Smooth muscle cell (in vitro differentiated cells): ENCODE results near the gene SMAD6. TPM values are rescaled to one million over a fixed set of nuclear protein-coding genes. Genes with fewer than 3 reads are reported as not detected.

Experiments used
- DNase-seq: peaks from one replicate; lab custom pipeline; 2025; ENCODE audit not compliant: unreplicated experiment; lab: John Stamatoyannopoulos, UW
- H2AFZ ChIP-seq: fragments of 200-600 bp; sonication (generic); 2 replicates; pipeline ENCODE4 v1.6.0; 2016; ENCODE audit warnings: antibody characterized with exemption, low read depth, mild to moderate bottlenecking
- H3F3A ChIP-seq: fragments of 200-600 bp; sonication (generic); 2 replicates; pipeline ENCODE4 v1.6.0; 2017; ENCODE audit warnings: antibody characterized with exemption, low read depth
- H3K27ac ChIP-seq: fragments of 200-600 bp; sonication (generic); 2 replicates; pipeline ENCODE4 v1.5.1; 2016; ENCODE audit warnings: low read depth, mild to moderate bottlenecking
- H3K27me3 ChIP-seq: fragments of 200-600 bp; sonication (generic); 2 replicates; pipeline ENCODE4 v1.6.1; 2016; ENCODE audit warnings: low read depth, mild to moderate bottlenecking
- H3K36me3 ChIP-seq: fragments of 200-600 bp; sonication (generic); 2 replicates; pipeline ENCODE4 v1.5.1; 2016; ENCODE audit warnings: low read depth
- H3K4me1 ChIP-seq: fragments of 200-600 bp; sonication (generic); 2 replicates; pipeline ENCODE4 v1.5.1; 2016; ENCODE audit warnings: low read depth
- H3K4me2 ChIP-seq: fragments of 200-600 bp; sonication (generic); 2 replicates; pipeline ENCODE4 v1.6.0; 2016; ENCODE audit warnings: mild to moderate bottlenecking
- H3K4me3 ChIP-seq: fragments of 200-600 bp; sonication (generic); 2 replicates; pipeline ENCODE4 v1.5.1; 2016; ENCODE audit warnings: mild to moderate bottlenecking
- H3K79me2 ChIP-seq: fragments of 200-600 bp; sonication (generic); 2 replicates; pipeline ENCODE4 v1.6.0; 2016; ENCODE audit warnings: low read depth, mild to moderate bottlenecking
- H3K9ac ChIP-seq: fragments of 200-600 bp; sonication (generic); 2 replicates; pipeline ENCODE4 v1.6.0; 2016; ENCODE audit warnings: low read depth
- H3K9me3 ChIP-seq: fragments of 200-600 bp; sonication (generic); replicated peaks from 2 replicates; pipeline ENCODE4 v1.5.1; 2016; ENCODE audit warnings: low read depth
- H4K20me1 ChIP-seq: fragments of 200-600 bp; sonication (generic); 2 replicates; pipeline ENCODE4 v1.6.0; 2016; ENCODE audit warnings: low read depth
- WGBS: methylation state at CpG from one replicate; pipeline ENCODE4 v1.1.7; 2016; ENCODE audit warnings: low lambda C conversion rate; 5-methylcytosine and 5-hydroxymethylcytosine counted together
- polyA plus RNA-seq: library from polyadenylated mRNA; unstranded; fragments of >200 nt; fragmentation: Nextera tagmentation; extraction: Ambion mirVana; gene quantifications from 2 replicates; pipeline ENCODE4 v1.2.1, GENCODE V29; 2016
- total RNA-seq: library from RNA; depleted of rRNA; stranded (reverse); fragments of >200 nt; gene quantifications from 2 replicates; pipeline ENCODE4 v1.2.3, GENCODE V29; 2014
- TF ChIP-seq, protein P1 (sequence below): fragments of 200-600 bp; sonication (generic); IDR thresholded peaks from 2 replicates; pipeline ENCODE4 v1.5.1; 2017; ENCODE audit warnings: borderline replicate concordance, mild to moderate bottlenecking, antibody characterized with exemption; ENCODE audit not compliant: insufficient read depth, poor library complexity, severe bottlenecking

Gene SMAD6
- total and polyA plus RNA-seq, 2 experiments from 2014 or later, result 42.6 to 44.0 TPM

DNA sequence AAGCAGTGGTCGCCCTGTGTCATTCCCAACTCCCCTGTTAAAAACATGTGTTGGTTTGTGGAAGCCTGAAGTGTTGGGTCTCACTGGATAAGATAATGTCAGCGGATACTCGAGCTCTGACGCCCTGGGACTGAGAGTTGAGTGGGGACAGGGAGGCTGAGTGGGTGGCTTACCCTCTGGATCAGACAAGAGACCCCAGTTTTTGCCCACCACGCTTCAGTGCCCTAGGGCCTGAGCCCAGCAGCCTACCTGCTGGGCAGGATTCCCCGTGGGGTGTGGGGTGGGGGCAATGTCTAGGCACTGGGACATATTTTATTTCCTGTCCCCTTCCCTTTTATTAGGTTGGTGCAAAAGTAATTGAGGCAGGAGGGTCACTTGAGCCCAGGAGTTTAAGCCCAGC is 75.0 kb downstream of the SMAD6 start:
- Histone ChIP-seq H3K4me1 (peaks cover 50% of the 10 kb centered on the region), H3K27ac (peak overlapping the region; percentile 75), H3K79me2 (peaks cover 91% of the 10 kb centered on the region)

DNA sequence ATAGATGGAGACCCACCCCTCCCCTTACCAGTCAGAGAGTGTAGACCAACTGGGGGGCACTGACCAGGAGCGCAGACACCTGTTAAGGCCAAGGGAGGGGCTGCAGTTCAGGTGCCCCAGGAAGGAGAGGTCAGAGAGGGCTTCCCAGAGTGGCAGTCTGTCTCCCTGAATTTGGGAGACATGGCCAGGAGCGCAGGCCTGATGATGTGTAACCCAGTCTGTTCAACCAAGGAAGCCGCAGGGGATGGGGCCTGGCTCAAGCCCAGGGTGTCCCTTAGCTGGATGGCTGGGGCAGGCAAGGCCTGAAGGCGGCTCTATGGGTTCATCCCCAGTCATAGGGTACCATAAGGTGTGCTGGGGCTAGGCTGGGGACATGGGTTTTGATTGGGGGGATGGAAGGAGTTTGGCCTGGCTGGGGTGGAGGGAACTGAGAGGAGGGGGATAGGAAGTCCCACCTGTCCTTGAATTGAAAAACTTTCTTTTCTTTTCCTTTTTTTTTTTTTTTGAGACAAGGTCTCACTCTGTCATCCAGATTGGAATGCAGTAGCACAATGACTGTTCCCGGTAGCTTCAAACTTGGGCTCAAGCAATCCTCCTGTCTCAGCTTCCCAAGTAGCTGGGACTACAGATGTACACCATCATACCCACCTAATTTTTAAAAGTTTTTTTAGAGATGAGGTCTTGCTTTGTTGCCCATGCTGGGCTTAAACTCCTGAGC is 75.7 kb downstream of the SMAD6 start:
- Histone ChIP-seq H3K27ac (peak overlapping the region; percentile 75), H3K79me2 (peaks cover 91% of the 10 kb centered on the region), H3K36me3 (no peaks in the 10 kb centered on the region), H3K4me2 (no peak overlapping the region), H2AFZ (no peak overlapping the region), H3K27me3 (no peaks in the 10 kb centered on the region), H3F3A (peaks cover 24% of the 10 kb centered on the region), H3K9me3 (no peaks in the 10 kb centered on the region), H4K20me1 (peaks cover 94% of the 10 kb centered on the region), H3K9ac (no peak overlapping the region), H3K4me1 (peaks cover 43% of the 10 kb centered on the region), H3K4me3 (no peak overlapping the region)
- TF ChIP-seq, protein P1, sequence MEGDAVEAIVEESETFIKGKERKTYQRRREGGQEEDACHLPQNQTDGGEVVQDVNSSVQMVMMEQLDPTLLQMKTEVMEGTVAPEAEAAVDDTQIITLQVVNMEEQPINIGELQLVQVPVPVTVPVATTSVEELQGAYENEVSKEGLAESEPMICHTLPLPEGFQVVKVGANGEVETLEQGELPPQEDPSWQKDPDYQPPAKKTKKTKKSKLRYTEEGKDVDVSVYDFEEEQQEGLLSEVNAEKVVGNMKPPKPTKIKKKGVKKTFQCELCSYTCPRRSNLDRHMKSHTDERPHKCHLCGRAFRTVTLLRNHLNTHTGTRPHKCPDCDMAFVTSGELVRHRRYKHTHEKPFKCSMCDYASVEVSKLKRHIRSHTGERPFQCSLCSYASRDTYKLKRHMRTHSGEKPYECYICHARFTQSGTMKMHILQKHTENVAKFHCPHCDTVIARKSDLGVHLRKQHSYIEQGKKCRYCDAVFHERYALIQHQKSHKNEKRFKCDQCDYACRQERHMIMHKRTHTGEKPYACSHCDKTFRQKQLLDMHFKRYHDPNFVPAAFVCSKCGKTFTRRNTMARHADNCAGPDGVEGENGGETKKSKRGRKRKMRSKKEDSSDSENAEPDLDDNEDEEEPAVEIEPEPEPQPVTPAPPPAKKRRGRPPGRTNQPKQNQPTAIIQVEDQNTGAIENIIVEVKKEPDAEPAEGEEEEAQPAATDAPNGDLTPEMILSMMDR, result no peak
- WGBS, result 86% methylated on average over 5 of the region's 5 CpGs
- DNase-seq, result no peak

More for the DNA sequence above, 75.0 kb downstream of the SMAD6 start:
- H3K4me3 ChIP-seq, result no peak overlapping the region
- 72% methylated on average over 6 of the region's 6 CpGs for WGBS
- H3K36me3 ChIP-seq, result no peaks in the 10 kb centered on the region
- peaks cover 26% of the 10 kb centered on the region for H3F3A ChIP-seq
- H2AFZ ChIP-seq, result no peak overlapping the region
- peaks cover 94% of the 10 kb centered on the region for H4K20me1 ChIP-seq
- no peaks in the 10 kb centered on the region for H3K27me3 ChIP-seq
- no peak overlapping the region for H3K9ac ChIP-seq
- no peaks in the 10 kb centered on the region for H3K9me3 ChIP-seq
- H3K4me2 ChIP-seq, result no peak overlapping the region
- TF ChIP-seq, protein P1, result no peak
- DNase-seq, result no peak

DNA sequence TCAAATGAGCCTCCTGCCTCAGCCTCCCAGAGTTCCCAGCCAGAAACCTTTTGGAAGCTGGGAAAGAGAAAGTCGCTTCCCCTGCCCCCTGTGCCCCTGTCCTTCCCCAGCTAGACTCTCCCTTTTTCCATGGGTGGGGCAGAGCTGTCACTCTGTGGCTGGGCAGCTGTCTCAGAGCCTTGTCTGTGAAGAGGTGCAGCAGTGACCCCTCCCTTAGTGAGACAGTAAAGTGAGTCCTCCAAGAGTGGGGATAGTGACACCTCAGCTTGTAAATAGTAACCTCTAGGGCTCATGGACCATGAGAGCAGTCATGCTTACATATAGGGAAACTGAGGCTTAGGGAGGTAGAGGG is 76.3 kb downstream of the SMAD6 start:
- Histone ChIP-seq H3K36me3 (no peaks in the 10 kb centered on the region), H2AFZ (no peak overlapping the region), H4K20me1 (peaks cover 96% of the 10 kb centered on the region), H3K79me2 (peaks cover 86% of the 10 kb centered on the region), H3K9ac (no peak overlapping the region), H3K4me2 (no peak overlapping the region), H3K9me3 (no peaks in the 10 kb centered on the region), H3F3A (peaks cover 24% of the 10 kb centered on the region), H3K4me3 (no peak overlapping the region), H3K27ac (peak overlapping the region; percentile 75), H3K27me3 (no peaks in the 10 kb centered on the region), H3K4me1 (peaks cover 38% of the 10 kb centered on the region)
- 100% methylated on average over 1 of the region's 1 CpG for WGBS
- TF ChIP-seq, protein P1, result no peak
- DNase-seq, result no peak

DNA sequence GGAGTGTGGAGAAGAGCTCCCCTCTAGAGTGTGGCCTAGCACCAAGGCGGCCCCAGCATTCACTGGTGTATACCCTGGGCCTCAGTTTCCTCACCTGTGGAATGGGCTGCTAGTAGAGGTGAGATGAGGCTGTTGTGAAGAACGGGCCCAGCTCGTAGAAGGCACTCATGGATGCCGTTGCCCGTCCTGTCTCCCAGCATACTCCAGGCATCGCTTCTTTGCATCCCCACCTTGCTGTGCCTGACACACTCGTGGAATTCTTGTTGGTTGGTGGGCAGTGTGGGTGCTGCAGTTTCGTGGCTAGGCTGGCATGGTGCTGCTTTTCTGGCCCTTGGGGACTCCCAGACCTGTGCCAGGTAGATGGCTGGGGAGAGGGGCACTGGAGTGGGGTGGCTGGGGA is 76.7 kb downstream of the SMAD6 start:
- Histone ChIP-seq H3K27ac (peak overlapping the region; percentile 87), H2AFZ (no peak overlapping the region), H3K9ac (no peak overlapping the region), H3K4me2 (peak overlapping the region; percentile 30), H4K20me1 (peaks cover 93% of the 10 kb centered on the region), H3K9me3 (no peaks in the 10 kb centered on the region), H3K27me3 (no peaks in the 10 kb centered on the region), H3K4me1 (peaks cover 33% of the 10 kb centered on the region), H3K36me3 (no peaks in the 10 kb centered on the region), H3F3A (peaks cover 24% of the 10 kb centered on the region), H3K79me2 (peaks cover 85% of the 10 kb centered on the region), H3K4me3 (no peak overlapping the region)
- TF ChIP-seq, protein P1, result no peak
- DNase-seq, result no peak
- 95% methylated on average over 8 of the region's 8 CpGs for WGBS
